H1 (cell line): ENCODE results near the gene RBBP6. TPM values are rescaled to one million over a fixed set of nuclear protein-coding genes. Genes with fewer than 3 reads are reported as not detected.

Experiments used
- BACH1 ChIP-seq: IDR thresholded peaks from 2 replicates; pipeline ENCODE4 v1.6.1; 2012; ENCODE audit warnings: low read length, improper control_type of control experiment
- CBX8 ChIP-seq: fragments of 300-800, 300-1000 bp; sonication (generic); IDR thresholded peaks from 2 replicates; pipeline ENCODE4 v1.7.1; 2016; ENCODE audit warnings: low read depth, low read length, borderline replicate concordance
- EZH2 ChIP-seq: fragments of 200-600 bp; sonication (generic); IDR thresholded peaks from 2 replicates; pipeline ENCODE4 v1.7.1; 2012; ENCODE audit warnings: low read depth, mild to moderate bottlenecking, moderate library complexity, low read length, inconsistent platforms; ENCODE audit not compliant: severe bottlenecking
- FOSL1 ChIP-seq: IDR thresholded peaks from 2 replicates; pipeline ENCODE4 v1.6.1; 2011; ENCODE audit warnings: mild to moderate bottlenecking, low read depth, low read length, moderate library complexity; ENCODE audit not compliant: insufficient read depth
- PHF8 ChIP-seq: fragments of 200-600 bp; sonication (generic); conservative IDR thresholded peaks from 2 replicates; pipeline ENCODE4 v1.7.1; 2012; ENCODE audit warnings: low read depth, mild to moderate bottlenecking, inconsistent platforms, low read length, moderate library complexity
- RAD21 ChIP-seq, 2 experiments: IDR thresholded peaks in 1 of 2; conservative IDR thresholded peaks in 1 of 2; 2 replicates each; pipeline ENCODE4 v1.6.1; 2011; ENCODE audit warnings: low read depth in 2 of 2, low read length in 2 of 2, improper control_type of control experiment in 1 of 2, inconsistent platforms in 1 of 2, mild to moderate bottlenecking in 1 of 2, moderate library complexity in 1 of 2
- USF2 ChIP-seq: IDR thresholded peaks from 2 replicates; pipeline ENCODE4 v1.6.1; 2011; ENCODE audit warnings: low read length, improper control_type of control experiment
- polyA plus RNA-seq, 7 experiments: library from polyadenylated mRNA; depleted of rRNA in 3 of 7; stranded (reverse) in 5 of 7; unstranded in 2 of 7; fragments of >200 nt in 5 of 7; fragments of 200-250 nt in 2 of 7; gene quantifications; 1 replicate in 5 of 7; 2 replicates in 1 of 7; 4 replicates in 1 of 7; pipeline versions ENCODE4 v1.2.1 to v1.2.3, GENCODE V29; 2011 to 2013; ENCODE audit warnings: missing spikeins in 2 of 7, mixed read lengths in 2 of 7
- total RNA-seq: library from RNA; stranded (reverse); fragmentation: NEBNext Ultra II Directional; extraction: Animal tissue kit (Norgen Biotek cat#: 25700); gene quantifications from 2 replicates; pipeline ENCODE4 v1.2.1, GENCODE V29; 2021

Gene RBBP6
- total and polyA plus RNA-seq, 2 of the 8 experiments (the other 6 are each of a cell fraction or from before 2014, with no cell fraction given) = 22.5 to 54.5 TPM

GRCh38 chr16:24611310-24611709 lies 71.9 kb downstream of the RBBP6 start (continued):
- no peak for TF ChIP-seq PHF8
- no peak for TF ChIP-seq BACH1
- no peak for TF ChIP-seq EZH2
- no peak for TF ChIP-seq USF2
- no peak for TF ChIP-seq RAD21 (IDR thresholded peaks at IDR 0.05 in 1 of 2, conservative IDR thresholded peaks at IDR 0.05 in 1 of 2; ENCODE audit: low read depth in 2 of 2, low read length in 2 of 2)
- no peak for TF ChIP-seq CBX8
- TF ChIP-seq FOSL1 = no peak
